ENCODE results near the gene MREG.

Gene MREG

GRCh38 chr2:215900203-215900611 lies 113.1 kb downstream of the MREG start:
- no peak for DNase-seq (ENCODE audit: insufficient read length, low spot score)
- FAIRE-seq: no peak

- no peak for FAIRE-seq
These were observed 113.9 kb downstream of the MREG start for GRCh38 chr2:215899141-215900074.

GRCh38 chr2:215898363-215898762 lies 115.0 kb downstream of the MREG start:
- FAIRE-seq (no peak), DNase-seq (ENCODE audit: insufficient read length, low spot score) (no peak)

More at GRCh38 chr2:215899141-215900074, 113.9 kb downstream of the MREG start:
- no peak for DNase-seq (ENCODE audit: insufficient read length, low spot score)

- DNase-seq (ENCODE audit: insufficient read length, low spot score): no peak
- no peak for FAIRE-seq
These were observed 116.4 kb downstream of the MREG start for GRCh38 chr2:215896921-215897320.

GRCh38 chr2:215895330-215895729 lies 118.0 kb downstream of the MREG start:
- no peak for DNase-seq (ENCODE audit: insufficient read length, low spot score)
- FAIRE-seq: no peak
